ENCODE results near the gene CENPW. TPM values are rescaled to one million over a fixed set of nuclear protein-coding genes. Genes with fewer than 3 reads are reported as not detected.

CENPW gene
- total and polyA plus RNA-seq, 4 donors: 0.67 to 8.3 (median 2.2) TPM

GRCh38 chr6:126383203-126383602 lies 43.3 kb downstream of the CENPW start:
- DNase-seq (ENCODE audit: low spot score): no peak
- H3K9ac ChIP-seq (ENCODE audit: low read depth in 1 of 2, low read length in 2 of 2): no peak overlapping the region
- H3K36me3 ChIP-seq (ENCODE audit: control insufficient read depth in 4 of 4, insufficient read depth in 3 of 4, low read depth in 1 of 4, low read length in 3 of 4): no peaks in the 10 kb centered on the region
- H3K27me3 ChIP-seq (ENCODE audit: control insufficient read depth in 4 of 4, insufficient read depth in 4 of 4, low read length in 3 of 4): no peaks in the 10 kb centered on the region
- no peak for TF ChIP-seq RAD21 (IDR thresholded peaks at IDR 0.05)
- TF ChIP-seq YY1 (IDR thresholded peaks at IDR 0.05): no peak
- TF ChIP-seq REST (IDR thresholded peaks at IDR 0.05): no peak
- H3K4me1 ChIP-seq (ENCODE audit: control insufficient read depth in 4 of 4, insufficient read depth in 4 of 4, low read length in 3 of 4): peaks cover 3 to 13% (median 6%) of the 10 kb centered on the region in 4 donors
- H3K9me3 ChIP-seq (ENCODE audit: control insufficient read depth in 4 of 4, low read length in 3 of 4): peaks cover 0 to 10% (median 3%) of the 10 kb centered on the region in 4 donors
- H3K4me3 ChIP-seq (ENCODE audit: low read depth in 1 of 3, low read length in 3 of 3): no peak overlapping the region
- no peak overlapping the region for H3K27ac ChIP-seq (ENCODE audit: low read depth in 1 of 2, low read length in 2 of 2)

- H3K9me3 ChIP-seq (ENCODE audit: control insufficient read depth in 4 of 4, low read length in 3 of 4): peaks cover 0 to 10% (median 3%) of the 10 kb centered on the region in 4 donors
- 94% methylated on average over 1 of the region's 1 CpG for WGBS
- no peaks in the 10 kb centered on the region for H3K36me3 ChIP-seq (ENCODE audit: control insufficient read depth in 4 of 4, insufficient read depth in 3 of 4, low read depth in 1 of 4, low read length in 3 of 4)
- no peak overlapping the region for H3K9ac ChIP-seq (ENCODE audit: low read depth in 1 of 2, low read length in 2 of 2)
- no peak overlapping the region for H3K4me3 ChIP-seq (ENCODE audit: low read depth in 1 of 3, low read length in 3 of 3)
- no peak for DNase-seq (ENCODE audit: low spot score)
- no peak overlapping the region for H3K27ac ChIP-seq (ENCODE audit: low read depth in 1 of 2, low read length in 2 of 2)
- TF ChIP-seq FOXA1 (IDR thresholded peaks at IDR 0.05) (no peak), RXRA (IDR thresholded peaks at IDR 0.05) (no peak), RAD21 (IDR thresholded peaks at IDR 0.05) (no peak), ZBTB33 (IDR thresholded peaks at IDR 0.05) (no peak)
- H3K4me1 ChIP-seq (ENCODE audit: control insufficient read depth in 4 of 4, insufficient read depth in 4 of 4, low read length in 3 of 4): peaks cover 0 to 5% (median 2%) of the 10 kb centered on the region in 4 donors
- no peaks in the 10 kb centered on the region for H3K27me3 ChIP-seq (ENCODE audit: control insufficient read depth in 4 of 4, insufficient read depth in 4 of 4, low read length in 3 of 4)
Measured at GRCh38 chr6:126385536-126385935, 45.6 kb downstream of the CENPW start.

GRCh38 chr6:126388104-126388598 lies 48.2 kb downstream of the CENPW start:
- H3K36me3 ChIP-seq (ENCODE audit: control insufficient read depth in 4 of 4, insufficient read depth in 3 of 4, low read depth in 1 of 4, low read length in 3 of 4): no peaks in the 10 kb centered on the region
- H3K27ac ChIP-seq (ENCODE audit: low read depth in 1 of 2, low read length in 2 of 2): no peak overlapping the region
- no peaks in the 10 kb centered on the region for H3K4me1 ChIP-seq (ENCODE audit: control insufficient read depth in 4 of 4, insufficient read depth in 4 of 4, low read length in 3 of 4)
- no peak for DNase-seq (ENCODE audit: low spot score)
- peaks cover 0 to 7% (median 3%) of the 10 kb centered on the region in 4 donors for H3K9me3 ChIP-seq (ENCODE audit: control insufficient read depth in 4 of 4, low read length in 3 of 4)
- no peak overlapping the region for H3K4me3 ChIP-seq (ENCODE audit: low read depth in 1 of 3, low read length in 3 of 3)
- no peak for TF ChIP-seq HNF4G (IDR thresholded peaks at IDR 0.05)
- no peak for TF ChIP-seq RXRA (IDR thresholded peaks at IDR 0.05)
- no peak for TF ChIP-seq JUND (IDR thresholded peaks at IDR 0.05)
- no peak for TF ChIP-seq YY1 (IDR thresholded peaks at IDR 0.05)
- TF ChIP-seq FOXA2 (IDR thresholded peaks at IDR 0.05): no peak
- no peak for TF ChIP-seq NR2F2 (IDR thresholded peaks at IDR 0.05)
- TF ChIP-seq ZBTB33 (IDR thresholded peaks at IDR 0.05): no peak
- no peak for TF ChIP-seq HNF4A (conservative IDR thresholded peaks at IDR 0.05)
- no peak for TF ChIP-seq ATF3 (IDR thresholded peaks at IDR 0.05)
- TF ChIP-seq EGR1 (IDR thresholded peaks at IDR 0.05; ENCODE audit: low read depth in 2 of 2): no peak
- TF ChIP-seq TAF1 (conservative IDR thresholded peaks at IDR 0.05): no peak
- no peak overlapping the region for H3K9ac ChIP-seq (ENCODE audit: low read depth in 1 of 2, low read length in 2 of 2)
- WGBS: 79% methylated on average over 3 of the region's 3 CpGs
- H3K27me3 ChIP-seq (ENCODE audit: control insufficient read depth in 4 of 4, insufficient read depth in 4 of 4, low read length in 3 of 4): no peaks in the 10 kb centered on the region
